Erythroblast (primary cell): Measurements from ENCODE around the gene RBFOX1.

Experiments
- GATA1 ChIP-seq: IDR thresholded peaks from 2 replicates; pipeline ENCODE4 v1.6.1; 2011; ENCODE audit warnings: low read depth, mild to moderate bottlenecking, control low read depth, low read length, moderate library complexity
- POLR2A ChIP-seq: IDR thresholded peaks from 2 replicates; pipeline ENCODE4 v1.6.1; 2011; ENCODE audit warnings: mild to moderate bottlenecking, low read length

DNA sequence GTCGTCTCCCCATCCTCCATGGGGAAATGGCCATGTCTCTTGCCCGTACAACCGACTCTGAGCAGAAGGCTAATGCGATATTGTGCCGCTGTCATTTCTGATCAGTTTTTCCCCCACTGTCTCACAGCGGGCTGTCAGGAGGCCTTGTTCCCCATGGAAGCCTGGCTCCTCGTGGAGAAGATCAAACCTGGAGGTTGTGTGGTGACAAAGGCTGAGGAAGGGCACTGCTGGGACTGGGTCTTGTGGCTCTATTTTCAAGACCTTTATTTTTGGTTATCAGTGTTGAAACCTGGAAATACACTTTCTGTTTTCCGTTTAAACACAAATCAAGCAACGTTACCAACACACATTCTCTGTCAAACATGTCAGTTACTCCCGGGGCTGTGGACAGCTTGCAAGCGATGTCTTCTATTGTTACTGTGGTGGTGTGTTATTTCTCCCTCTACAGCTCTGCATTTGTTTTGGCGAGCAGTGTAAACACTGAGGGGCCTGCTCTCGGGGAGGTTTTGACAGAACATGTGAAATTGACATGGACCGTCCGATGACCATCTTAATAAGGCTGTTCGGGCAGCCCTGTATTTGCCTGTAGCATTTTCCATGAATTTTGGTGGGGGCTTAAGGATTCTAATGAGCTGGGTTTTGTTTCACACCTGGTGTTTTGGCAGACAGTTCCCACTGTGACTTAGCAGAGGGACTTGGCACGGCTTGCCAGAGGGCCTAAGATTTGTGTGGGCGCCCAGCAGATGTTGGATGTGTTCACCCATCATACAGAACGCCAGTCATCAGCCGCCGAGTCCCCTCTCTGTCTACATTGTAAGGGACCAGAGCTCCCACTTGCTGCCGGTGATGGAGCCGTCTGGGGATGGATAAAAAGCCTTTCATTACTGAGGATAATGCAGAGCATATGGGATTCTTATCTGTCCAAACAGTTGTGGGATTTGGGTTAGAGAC lies 12.5 kb downstream of the RBFOX1 start:
- no peak for TF ChIP-seq POLR2A
- TF ChIP-seq GATA1: no peak
